Muscle of arm (tissue), 14 donors: Measurements from ENCODE around the gene C18orf63. TPM values are rescaled to one million over a fixed set of nuclear protein-coding genes. Genes with fewer than 3 reads are reported as not detected.
"Not testable (repeated sequence)": the region's sequence is repeated elsewhere in the genome, so short reads cannot be mapped to it uniquely, and the experiment has no call there.

ENCODE experiments used
- DNase-seq: peaks from one replicate; pipeline ENCODE4 v3.0.0-alpha.2; 2013
- long read RNA-seq, 11 donors: transcript quantifications; one replicate each; lab custom pipeline, GENCODE V29; 2026
- polyA plus RNA-seq, 12 donors: library from polyadenylated mRNA; unstranded; fragments of 120-200 nt; gene quantifications; one replicate each; pipeline ENCODE4 v1.2.1, GENCODE V29; 2013; ENCODE audit not compliant: insufficient read length in 12 of 12

C18orf63 gene
- polyA plus RNA-seq = not detected
- long read RNA-seq, donor 1 = 0 reads
- long read RNA-seq, donor 2 = 0 reads
- long read RNA-seq, donor 3 = 0 reads
- long read RNA-seq, donor 4 = 0 reads
- long read RNA-seq, donor 5 = 0 reads
- long read RNA-seq, donor 6 = 0 reads
- long read RNA-seq, donor 7 = 0 reads
- long read RNA-seq, donor 8 = 0 reads
- long read RNA-seq, donor 9 = 0 reads
- long read RNA-seq, donor 10 = 0 reads
- long read RNA-seq, donor 11 = 0 reads

DNA sequence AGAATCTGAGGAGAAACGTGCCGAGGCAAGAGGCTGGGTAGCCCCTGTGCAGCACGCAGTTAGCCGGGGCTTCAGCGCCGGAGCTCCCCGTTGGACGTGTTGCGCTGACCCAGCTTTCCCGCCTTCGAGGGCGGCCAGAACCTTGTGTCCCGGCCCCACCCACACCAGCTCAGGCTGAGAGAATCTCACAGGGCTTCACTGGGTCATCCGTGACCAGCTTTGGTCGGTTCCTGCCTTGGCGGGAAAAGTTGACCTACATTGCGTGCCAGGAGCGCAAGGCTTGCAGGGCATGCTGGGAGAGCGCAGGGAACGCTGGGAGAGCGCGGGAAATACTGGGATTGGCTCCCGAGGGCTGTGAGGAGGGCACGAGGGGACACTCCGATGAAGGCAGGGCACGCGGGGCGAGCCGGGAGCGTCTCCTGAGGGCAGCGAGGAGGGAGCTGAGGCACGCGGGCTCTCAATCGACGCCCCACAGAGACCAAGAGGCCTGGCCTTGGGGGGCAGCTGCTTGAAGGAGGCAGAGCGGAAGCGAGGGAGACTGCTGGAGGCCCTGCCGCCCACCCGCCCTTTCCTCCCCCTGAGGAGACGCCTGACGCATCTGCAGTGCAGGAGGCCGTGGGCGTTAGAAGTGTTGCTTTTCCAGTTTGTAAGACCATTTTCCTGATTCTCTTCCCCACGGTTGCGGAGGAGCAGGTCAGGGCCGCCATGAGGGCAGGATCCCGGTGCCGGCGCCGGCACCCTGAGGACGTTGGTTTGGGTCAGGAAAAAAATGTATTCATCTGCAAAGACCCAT lies at the start of gene C18orf63:
Gene C18orf63, plus strand, starts transcription at position 376 of the 793 bp plus-strand sequence. CDS start 2,027 bp downstream, outside the sequence.
- DNase-seq = no peak

DNA sequence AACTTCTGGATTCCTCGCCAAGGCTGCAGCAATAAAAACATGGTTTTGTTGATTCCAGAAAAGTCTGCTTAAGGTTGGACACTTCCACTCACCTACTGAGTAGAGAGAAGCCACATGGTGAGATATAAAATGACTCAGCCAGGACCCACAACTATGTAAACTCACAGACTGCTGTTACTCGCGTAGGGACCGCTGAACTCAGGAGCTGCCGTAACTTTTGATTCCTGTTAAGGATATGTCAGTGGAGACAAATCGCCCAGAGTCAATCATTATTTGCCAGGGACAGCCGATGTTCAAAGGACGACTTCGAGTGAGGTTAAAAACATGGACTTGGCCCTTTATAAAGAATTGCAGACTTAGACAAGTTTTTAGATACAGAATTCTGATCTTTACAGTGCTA lies 49.5 kb upstream of the C18orf63 start:
- no peak for DNase-seq

GRCh38 chr18:74268175-74268574 lies 47.5 kb upstream of the C18orf63 start:
- DNase-seq = no peak

- DNase-seq = no peak
Measured at GRCh38 chr18:74268933-74269620, 46.6 kb upstream of the C18orf63 start.

DNA sequence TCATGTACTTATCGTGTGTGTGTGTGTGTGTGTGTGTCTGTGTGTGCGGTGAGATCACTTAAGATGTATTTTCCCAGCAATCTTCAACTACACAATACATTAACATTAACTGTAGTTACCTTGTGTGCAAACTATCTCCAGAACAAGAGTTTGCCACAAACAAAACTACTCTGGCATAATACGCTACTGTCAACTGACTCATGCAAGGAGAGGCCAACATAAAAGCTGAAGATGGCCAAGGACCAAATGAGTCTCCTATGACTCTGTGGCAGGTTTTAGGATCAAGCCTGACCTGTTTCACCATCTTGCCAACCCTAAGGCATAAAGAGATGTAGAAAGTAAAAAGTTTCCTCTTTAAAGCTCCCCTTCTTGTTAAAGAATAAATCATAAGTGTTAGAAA lies 44.0 kb upstream of the C18orf63 start:
- DNase-seq = no peak

DNA sequence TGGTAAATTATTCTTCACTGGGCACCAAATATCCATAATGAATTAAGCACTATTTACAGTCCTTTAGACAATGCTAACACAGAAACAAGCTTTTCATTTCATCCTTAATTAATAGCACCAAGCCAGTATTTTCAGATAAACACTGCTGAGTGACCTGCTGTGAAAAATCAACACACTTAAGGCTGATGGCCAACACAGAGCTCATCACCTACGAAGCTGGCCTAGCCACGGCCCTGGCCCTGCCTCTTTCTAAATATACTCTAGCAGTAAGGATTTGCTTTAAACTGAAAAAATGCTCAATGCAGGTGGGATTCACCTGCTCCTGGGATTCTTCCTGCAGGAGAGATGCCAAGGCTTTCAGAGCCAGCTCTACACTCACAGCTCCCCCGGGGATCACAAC lies 42.2 kb upstream of the C18orf63 start:
- DNase-seq = no peak

DNA sequence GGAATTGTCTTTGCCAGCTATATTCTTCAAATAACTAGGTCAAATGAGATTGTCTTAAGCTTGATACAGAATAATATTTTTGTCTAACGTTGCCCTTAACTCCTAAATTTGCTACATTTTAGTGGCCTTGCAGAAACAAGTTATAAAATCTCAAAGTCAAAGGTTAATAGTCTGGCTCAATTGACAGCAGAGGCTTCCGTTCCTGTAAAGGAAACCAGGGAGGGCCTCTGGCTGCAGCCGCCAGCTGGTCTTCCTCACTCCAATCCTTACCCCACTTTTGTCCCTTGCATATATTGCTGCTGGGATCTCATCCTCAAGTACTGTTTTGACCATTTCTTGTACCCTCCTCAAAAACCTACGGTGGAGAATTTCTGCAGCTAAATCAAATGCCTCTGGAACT lies 40.9 kb upstream of the C18orf63 start:
- no peak for DNase-seq

GRCh38 chr18:74275736-74276135 lies 39.9 kb upstream of the C18orf63 start:
- DNase-seq = no peak

DNA sequence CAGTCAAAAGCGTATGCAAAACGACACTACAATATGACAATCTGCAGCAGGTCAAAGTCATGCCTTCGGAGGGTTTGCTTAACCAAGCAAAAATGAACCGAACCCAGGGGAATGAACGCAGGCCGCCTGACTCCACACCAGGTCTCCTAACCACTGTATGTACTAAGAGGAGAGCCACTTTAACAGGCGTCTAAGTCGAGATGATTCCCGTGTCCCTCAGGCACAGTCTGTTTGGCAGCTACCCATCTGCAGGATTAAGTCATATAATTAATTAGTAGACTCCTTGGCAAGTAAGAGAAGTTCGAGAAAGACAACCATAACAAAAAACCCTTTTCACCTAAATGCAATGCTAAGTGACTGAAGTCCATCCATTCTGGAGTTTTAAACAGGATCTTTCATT lies 39.0 kb upstream of the C18orf63 start:
- DNase-seq = no peak

DNA sequence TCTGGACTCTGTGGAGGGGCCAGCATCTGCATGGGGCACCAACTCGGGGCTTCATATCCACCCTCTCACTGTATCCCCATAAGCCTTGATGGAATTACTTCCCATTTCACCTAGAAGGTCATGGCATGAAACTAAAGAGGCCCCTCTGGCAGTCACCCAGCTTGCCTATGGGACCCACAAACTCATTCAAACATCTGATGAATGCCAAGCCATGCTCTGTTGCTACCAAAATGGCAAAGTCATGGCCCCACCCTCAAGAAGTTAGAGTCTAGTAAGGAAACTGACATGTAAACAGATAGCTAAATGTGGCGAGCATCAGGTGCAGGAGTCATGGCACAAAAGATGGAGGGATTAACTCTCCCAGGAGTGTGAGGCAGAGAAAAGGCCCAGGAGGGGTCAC lies 38.3 kb upstream of the C18orf63 start:
- DNase-seq = no peak

- no peak for DNase-seq
Measured at GRCh38 chr18:74278058-74278457, 37.6 kb upstream of the C18orf63 start.

DNA sequence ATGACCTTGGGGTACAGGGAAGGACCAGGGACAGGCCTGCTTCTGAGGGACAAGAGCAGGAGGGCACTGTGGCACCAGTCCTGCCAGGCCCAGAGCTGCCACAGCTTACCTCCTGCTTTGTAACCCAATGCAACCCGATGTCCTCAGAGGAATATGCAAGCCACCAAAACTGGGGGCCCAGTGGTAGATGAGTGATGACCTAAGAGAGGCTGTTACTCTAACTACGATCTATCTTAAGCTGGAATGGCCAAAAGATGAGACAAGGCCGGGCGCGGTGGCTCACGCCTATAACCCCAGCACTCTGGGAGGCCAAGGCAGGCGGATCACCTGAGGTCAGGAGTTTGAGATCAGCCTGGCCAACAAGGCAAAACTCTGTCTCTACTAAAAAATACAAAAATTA lies 36.7 kb upstream of the C18orf63 start:
- DNase-seq = no peak

- DNase-seq = no peak
Measured at GRCh38 chr18:74281011-74281979, 34.3 kb upstream of the C18orf63 start.

GRCh38 chr18:74281980-74282754 lies 33.5 kb upstream of the C18orf63 start:
- no peak for DNase-seq

GRCh38 chr18:74282755-74283554 lies 32.7 kb upstream of the C18orf63 start:
- no peak for DNase-seq

DNA sequence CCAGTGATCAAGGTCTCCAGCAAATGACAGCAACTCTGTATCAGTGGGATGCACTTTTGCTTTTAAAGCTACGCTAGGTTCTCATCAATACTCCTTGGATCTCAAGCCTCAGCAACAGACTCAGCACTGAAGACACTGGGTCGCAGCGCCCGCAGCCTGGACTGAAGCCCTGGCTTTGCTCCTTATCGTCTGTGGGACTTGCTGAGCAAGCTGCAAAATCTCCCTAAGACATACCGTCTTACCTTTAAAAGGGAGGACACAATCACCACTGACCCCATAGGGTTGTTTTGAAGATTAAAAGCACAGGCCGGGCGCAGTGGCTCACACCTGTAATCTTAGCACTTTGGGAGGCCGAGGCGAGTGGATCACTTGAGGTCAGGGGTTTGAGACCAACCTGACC lies 32.0 kb upstream of the C18orf63 start:
- no peak for DNase-seq

- peak; percentile 41 for DNase-seq
Measured at GRCh38 chr18:74284191-74284979, 31.3 kb upstream of the C18orf63 start.

GRCh38 chr18:74284980-74285355 lies 30.7 kb upstream of the C18orf63 start:
- DNase-seq = no peak

- not testable (repeated sequence) for DNase-seq
Measured at GRCh38 chr18:74285583-74285982, 30.1 kb upstream of the C18orf63 start.
